Fibroblast of peridontal ligament (primary cell): Measurements from ENCODE around the gene CD8A.
A peak's percentile ranks its signal among the peaks of the same experiment; 100 is the strongest.
"Not testable (repeated sequence)": the region's sequence is repeated elsewhere in the genome, so short reads cannot be mapped to it uniquely, and the experiment has no call there.

ENCODE experiments used
- DNase-seq: peaks from one replicate; pipeline ENCODE4 v3.0.0-alpha.2; 2010; ENCODE audit errors: extremely low read depth

Gene CD8A

GRCh38 chr2:86790676-86791572 lies at the start of gene CD8A:
TSS of gene CD8A (minus strand) at chr2:86790913. CDS start at chr2:86790825, 88 bp downstream.
- peak; percentile 8 for DNase-seq

DNA sequence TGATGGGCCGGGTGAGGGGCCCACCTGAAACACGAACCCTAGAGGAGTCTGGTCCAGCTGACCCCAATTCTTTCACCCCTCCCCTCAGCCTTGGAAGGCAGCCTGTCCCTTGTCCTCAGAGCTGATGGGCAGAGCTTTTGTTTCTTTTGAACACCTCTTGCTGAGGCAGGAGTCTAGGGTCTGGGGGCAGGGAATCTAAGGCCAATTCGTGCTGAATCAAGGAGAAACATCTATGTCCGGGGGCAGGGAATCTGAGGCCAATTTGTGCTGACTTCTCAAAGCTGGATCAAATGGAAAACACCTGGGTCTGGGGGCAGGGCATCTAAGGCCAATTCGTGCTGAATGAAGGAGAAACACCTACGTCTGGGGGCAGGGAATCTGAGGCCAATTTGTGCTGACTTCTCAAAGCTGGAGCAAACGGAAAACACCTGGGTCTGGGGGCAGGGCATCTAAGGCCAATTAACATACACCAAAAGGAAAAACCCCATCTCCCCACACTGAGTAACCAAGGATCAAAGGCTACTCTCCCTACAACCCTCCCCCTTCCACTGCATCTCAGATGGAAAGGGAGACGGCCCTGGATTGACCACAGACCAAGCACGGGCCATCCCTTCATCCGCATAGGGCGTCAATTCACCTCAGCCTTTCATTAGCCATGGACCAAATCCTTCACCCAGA lies 49.3 kb upstream of the CD8A start:
- not testable (repeated sequence) for DNase-seq

DNA sequence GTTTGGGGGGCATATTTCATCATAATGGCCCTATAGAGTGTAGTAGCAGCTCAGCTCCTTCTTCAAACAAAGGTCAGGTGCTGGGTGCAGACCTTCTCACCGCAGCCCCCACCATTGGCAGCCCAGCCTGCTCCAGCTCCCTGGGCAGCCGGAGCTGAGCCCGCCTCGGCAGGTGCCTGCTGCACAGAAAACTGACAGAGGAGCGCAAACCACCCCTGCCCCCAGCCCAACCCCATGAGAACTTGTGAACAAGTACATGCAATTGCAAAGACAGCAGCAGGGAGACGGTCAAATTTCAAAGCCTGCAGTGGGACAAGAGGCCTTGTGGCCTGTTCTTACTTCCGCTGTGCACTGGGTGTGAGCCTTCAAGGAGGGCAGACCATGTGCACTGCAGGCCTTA lies 48.7 kb upstream of the CD8A start:
- DNase-seq = not testable (repeated sequence)

- DNase-seq = not testable (repeated sequence)
Observed at GRCh38 chr2:86837714-86838113, 47.0 kb upstream of the CD8A start.

DNA sequence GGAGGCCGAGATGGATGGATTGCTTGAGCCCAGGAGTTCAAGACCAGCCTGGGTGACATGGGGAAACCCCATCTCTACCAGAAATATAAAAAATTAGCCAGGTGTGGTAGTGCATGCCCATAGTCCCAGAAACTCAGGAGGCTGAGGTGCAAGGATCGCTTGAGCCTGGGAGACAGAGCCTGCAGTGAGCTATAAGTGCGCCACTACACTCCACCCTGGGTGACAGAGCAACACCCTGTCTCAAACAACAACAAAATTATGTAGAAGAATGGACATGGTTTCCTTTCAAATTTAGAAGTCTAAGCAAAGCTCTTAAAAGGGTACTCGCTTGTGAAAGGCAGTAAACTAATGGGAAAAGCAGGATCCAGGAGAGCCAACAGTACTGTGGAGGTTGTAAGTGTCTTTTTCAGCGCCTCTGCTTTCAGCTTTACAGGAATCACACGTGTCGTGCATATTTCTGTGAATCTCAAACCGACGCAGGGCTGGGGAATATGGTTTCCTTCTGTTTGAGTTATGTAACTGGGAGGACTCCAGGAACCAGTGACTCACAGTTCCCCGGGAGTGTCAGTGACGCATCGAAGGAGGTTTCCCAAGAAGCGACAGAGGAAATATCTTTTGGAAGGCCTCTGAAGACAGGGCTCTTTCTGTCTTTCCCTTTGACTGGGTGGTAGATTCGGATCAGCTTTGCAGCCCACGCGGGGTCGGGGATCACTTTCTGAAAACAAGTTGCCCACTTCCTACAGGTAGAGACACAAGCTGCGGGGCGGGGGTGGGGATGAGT lies 46.4 kb upstream of the CD8A start:
- DNase-seq = peak; percentile 89

DNA sequence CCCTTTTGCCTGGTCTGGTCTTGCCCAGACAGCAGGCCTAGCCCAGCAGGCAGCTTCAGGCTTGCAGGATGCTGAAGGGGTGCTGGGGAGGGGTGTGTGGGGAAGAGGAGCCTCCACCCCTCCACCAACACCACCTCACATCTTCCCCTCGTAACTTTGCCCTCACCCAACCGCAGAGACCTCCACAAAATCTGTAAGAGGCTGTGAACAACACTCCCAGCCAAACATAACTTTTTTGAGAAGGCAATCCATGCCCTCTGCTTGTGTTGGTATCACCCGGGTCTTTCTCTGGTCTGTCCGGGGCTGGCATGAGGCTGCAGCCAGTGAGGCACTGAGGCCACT lies 44.8 kb upstream of the CD8A start:
- DNase-seq = not testable (repeated sequence)

- no peak for DNase-seq
Observed at GRCh38 chr2:86833315-86833714, 42.6 kb upstream of the CD8A start.

DNA sequence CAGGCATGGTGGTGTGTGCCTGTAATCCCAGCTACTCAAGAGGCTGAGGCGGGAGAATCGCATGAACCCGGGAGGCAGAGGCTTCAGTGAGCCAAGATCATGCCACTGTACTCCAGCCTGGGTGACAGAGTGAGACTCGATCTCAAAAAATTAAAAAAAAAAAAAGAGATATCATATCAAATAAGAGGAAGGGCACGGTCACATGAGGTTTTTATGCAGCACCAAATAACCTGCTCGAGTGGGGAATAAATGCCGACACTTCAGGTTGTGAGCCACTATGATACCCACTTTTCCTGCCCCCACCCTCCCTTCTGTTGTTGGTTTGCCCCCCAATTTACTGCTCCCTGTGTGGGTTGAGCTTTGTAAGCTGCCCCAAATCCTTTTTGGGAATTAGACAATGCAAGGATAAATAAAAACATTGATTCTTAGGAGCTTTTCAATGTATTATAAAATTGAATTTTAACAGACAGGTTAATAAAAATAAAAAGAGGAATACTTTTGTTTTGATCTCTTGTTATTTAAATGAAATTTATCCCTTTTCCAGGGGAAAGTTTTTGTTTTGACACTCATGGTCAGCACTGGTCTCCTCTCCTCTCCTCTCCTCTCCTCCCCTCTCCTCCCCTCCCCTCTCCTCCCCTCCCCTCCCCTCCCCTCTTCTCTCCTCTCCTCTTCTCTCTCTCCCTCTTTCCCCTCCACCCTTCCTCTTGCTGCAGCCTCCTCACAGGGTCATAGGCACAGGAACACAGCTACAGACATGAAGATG lies 41.8 kb upstream of the CD8A start:
- no peak for DNase-seq

DNA sequence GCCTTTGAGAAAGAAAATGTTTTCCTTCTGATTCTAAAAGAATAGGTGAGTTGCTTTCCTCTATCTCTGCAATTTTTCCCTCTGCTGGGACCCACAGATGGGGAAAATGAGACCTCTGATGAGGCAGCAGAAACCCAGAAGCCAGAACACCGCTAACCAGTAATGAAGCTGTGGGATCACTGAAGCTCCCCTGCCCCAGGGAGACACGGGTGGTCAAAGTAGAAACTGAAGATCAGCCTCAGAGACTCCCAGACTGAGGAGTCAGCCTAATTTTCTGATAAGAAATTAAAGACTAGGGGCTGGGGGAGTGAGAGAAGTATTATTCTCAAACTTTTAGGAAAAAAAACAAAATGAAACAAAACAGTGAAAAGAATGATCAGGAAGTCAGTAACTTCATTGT lies 40.8 kb upstream of the CD8A start:
- DNase-seq = no peak

- no peak for DNase-seq
Observed at GRCh38 chr2:86826951-86827350, 36.2 kb upstream of the CD8A start.

DNA sequence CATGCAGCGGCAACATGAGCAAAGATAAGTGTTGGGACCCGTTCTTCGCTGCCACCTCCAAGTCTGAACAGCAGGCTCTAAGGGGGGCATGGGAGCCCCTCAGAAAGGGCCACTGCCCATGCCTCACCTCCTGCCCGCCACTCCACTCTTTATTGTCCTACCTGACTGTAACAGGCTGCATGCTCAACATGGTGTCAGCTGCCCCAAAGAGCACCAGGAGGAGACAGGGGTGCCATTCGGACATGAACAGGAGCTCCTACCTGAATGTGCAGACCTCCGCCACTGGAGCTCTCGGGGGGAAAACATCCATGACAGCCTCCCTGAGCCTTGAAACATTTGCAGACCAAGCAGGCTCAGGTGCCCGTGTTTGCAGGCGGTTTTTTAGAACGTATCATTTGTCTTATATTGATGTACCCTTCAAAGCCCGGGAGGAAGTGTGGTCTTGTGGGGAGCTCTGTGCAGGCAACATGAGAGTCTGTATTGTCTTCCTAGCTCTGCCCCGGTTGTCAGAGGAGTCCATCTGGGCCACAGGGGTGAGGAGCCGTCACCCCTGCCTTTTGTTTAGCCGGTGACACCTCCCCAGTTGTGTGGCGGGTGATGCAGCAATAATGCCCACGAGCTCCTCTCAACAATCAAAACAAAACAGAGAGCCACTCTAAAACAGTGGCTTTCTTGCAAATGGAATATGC lies 35.1 kb upstream of the CD8A start:
- DNase-seq = no peak

- DNase-seq = no peak
Observed at GRCh38 chr2:86825036-86825692, 34.5 kb upstream of the CD8A start.

- no peak for DNase-seq
Observed at GRCh38 chr2:86822668-86823345, 32.1 kb upstream of the CD8A start.

- DNase-seq = no peak
Observed at GRCh38 chr2:86821842-86822241, 31.1 kb upstream of the CD8A start.

GRCh38 chr2:86821306-86821705 lies 30.6 kb upstream of the CD8A start:
- DNase-seq = no peak

DNA sequence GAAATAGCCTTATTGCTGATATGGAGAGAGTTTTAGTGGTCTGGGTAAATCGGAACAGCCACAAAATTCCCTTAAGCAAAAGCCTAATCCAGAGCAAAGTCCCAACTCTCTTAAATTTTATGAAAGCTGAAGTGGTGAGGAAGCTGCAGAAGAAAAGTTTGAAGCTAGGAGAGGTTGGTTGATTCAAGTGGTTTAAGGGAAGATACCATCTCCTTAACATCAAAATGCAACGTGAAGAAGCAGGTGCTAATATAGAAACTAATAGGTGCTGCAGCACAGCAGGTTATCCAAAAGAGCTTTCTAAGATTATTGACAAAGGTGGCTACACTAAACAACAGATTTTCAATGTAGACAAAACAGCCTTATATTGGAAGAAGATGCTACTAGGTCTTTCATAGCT lies 28.2 kb upstream of the CD8A start:
- DNase-seq = no peak

DNA sequence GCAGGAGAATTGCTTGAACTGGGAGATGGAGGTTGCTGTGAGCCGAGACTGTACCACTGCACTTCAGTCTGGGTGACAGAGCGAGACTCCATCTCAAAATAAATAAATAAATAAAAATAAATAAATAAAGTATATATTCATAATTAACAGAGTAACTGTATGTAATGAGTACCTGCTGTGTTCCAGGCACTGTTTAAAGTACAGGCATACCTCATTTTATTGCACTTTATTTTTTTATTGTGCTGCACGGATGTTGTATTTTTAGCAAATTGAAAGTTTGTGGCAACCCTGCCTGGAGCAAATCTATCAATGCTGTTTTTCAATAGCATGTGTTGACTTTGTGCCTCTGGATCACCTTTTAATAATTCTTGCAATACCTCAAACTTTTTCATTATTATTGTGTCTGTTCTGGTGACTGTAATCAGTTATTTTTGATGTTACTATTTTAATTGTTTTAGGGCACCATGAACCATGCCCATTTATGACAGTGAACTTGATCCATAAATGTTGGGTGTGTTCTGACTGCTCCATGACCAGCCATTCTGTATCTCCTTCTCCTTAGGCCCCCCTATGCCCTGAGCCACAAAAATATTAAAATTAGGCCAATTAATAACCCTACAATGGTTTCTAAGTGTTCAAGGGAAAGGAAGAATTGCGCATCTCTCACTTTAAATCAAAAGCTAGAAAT lies 27.5 kb upstream of the CD8A start:
- no peak for DNase-seq

DNA sequence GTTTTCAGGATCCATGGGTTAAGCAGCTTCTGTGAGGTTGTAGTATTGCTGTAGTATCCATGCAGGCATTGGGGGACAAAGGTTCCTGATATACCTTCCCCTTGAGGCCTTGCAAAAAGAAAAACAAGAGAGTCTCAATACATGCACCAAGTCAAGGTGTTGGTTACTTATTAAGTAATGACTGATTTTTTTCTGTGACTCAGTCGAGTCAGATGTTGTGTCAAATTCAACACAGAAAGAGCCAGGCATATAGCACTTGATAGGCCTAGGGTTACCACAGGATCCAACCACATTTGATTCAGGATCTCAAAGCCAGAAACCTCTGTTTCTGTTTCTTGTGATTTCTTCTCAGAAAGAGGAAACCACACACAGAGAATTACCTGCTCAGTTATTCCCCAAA lies 24.9 kb upstream of the CD8A start:
- no peak for DNase-seq

DNA sequence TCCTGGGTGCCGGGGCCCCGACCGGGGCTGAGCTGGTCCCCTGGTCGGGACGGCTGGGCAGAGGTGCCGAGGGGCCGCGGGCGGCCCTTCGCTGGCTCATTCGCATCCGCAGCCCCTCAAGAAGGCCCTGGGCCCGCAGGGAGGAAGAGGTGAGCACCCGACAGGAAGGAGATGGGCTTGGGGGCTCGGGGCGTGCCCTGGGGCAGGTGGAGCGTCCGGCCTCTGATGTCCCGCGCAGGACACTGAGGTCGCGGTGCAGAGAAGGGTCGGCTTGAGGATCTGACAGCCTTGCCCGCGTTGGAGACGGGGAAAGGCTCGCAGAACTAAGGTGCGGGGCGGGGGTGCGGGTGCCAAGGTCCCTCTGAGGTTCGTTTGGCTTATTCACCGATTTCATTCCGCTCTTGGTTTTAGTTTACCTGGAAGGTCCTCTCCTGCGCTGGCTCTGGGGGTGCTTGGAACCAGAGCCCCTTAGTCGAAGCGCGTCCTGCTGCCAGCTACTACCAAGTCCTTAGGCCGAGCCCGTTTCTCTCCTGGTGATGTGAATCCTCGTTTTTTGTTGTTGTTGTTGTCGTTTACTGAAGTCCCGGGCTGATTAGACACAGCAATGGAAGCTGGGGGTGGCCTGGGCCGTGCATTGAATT lies 18.9 kb upstream of the CD8A start:
- no peak for DNase-seq
